IMR-90 (cell line): ENCODE results near the gene PRDM2. TPM values are rescaled to one million over a fixed set of nuclear protein-coding genes. Genes with fewer than 3 reads are reported as not detected.

Source experiments
- ATAC-seq: fragments of 200-7000 bp; cut with Tn5 transposase; 2 replicates; pipeline ENCODE4 v1.9.1; 2020; ENCODE audit warnings: low read depth, mild to moderate bottlenecking, moderate library complexity
- BruUV-seq: library from RNA; stranded (reverse); fragments of 400-500 nt; replicated peaks from 2 replicates; lab custom pipeline; 2021; lab: Mats Ljungman, UMichigan
- CTCF ChIA-PET: fragments of 300-600 bp; formaldehyde crosslinking; extraction: SDS; loops from one replicate; lab custom pipeline; 2021; ENCODE audit warnings: antibody characterized with exemption; lab: Yijun Ruan, JAX
- POLR2A ChIA-PET: fragments of 300-600 bp; sonication (Branson Sonifier 250); formaldehyde crosslinking; loops from one replicate; lab custom pipeline; 2022; ENCODE audit warnings: antibody characterized with exemption; ENCODE audit not compliant: unreplicated experiment; lab: Charles Lee
- DNase-seq: peaks from one replicate; pipeline ENCODE4 v3.0.0; 2013
- H2AFZ ChIP-seq: replicated peaks from 2 replicates; pipeline ENCODE3; 2013; ENCODE audit warnings: low read length, mild to moderate bottlenecking; ENCODE audit not compliant: poor library complexity
- H2AK5ac ChIP-seq: 2 replicates; pipeline ENCODE4 v1.6.1; 2013; ENCODE audit warnings: low read depth, low read length, inconsistent platforms
- H2AK9ac ChIP-seq: replicated peaks from 2 replicates; pipeline ENCODE3; 2013; ENCODE audit warnings: mild to moderate bottlenecking, low read depth, low read length, moderate library complexity; ENCODE audit not compliant: poor library complexity
- H2BK120ac ChIP-seq: 2 replicates; pipeline ENCODE4 v1.6.1; 2013; ENCODE audit warnings: low read depth, low read length, inconsistent platforms
- H2BK15ac ChIP-seq: 3 replicates; pipeline ENCODE4 v1.6.1; 2013; ENCODE audit warnings: low read depth, low read length, inconsistent platforms
- H2BK20ac ChIP-seq: 2 replicates; pipeline ENCODE4 v1.6.1; 2013; ENCODE audit warnings: low read depth, mild to moderate bottlenecking, inconsistent platforms, low read length, moderate library complexity
- H2BK5ac ChIP-seq: 2 replicates; pipeline ENCODE4 v1.6.1; 2013; ENCODE audit warnings: mild to moderate bottlenecking, low read depth, low read length, inconsistent platforms; ENCODE audit not compliant: poor library complexity, severe bottlenecking
- H3K14ac ChIP-seq: replicated peaks from 2 replicates; pipeline ENCODE4 v1.6.1; 2013; ENCODE audit warnings: low read depth, low read length, inconsistent platforms
- H3K18ac ChIP-seq: 2 replicates; pipeline ENCODE4 v1.6.1; 2013; ENCODE audit warnings: low read depth, low read length, control low read depth
- H3K23ac ChIP-seq: 2 replicates; pipeline ENCODE4 v1.6.1; 2013; ENCODE audit warnings: low read depth, low read length, inconsistent platforms
- H3K27ac ChIP-seq: 2 replicates; pipeline ENCODE4 v1.5.1; 2013; ENCODE audit warnings: mild to moderate bottlenecking, control low read depth, low read length; ENCODE audit not compliant: insufficient read depth
- H3K27me3 ChIP-seq: 2 replicates; pipeline ENCODE4 v1.6.1; 2013; ENCODE audit warnings: low read length; ENCODE audit not compliant: control insufficient read depth, insufficient read depth
- H3K36me3 ChIP-seq: 2 replicates; pipeline ENCODE4 v1.6.1; 2013; ENCODE audit warnings: low read length, mixed read lengths; ENCODE audit not compliant: control insufficient read depth, insufficient read depth
- H3K4ac ChIP-seq: 2 replicates; pipeline ENCODE4 v1.6.1; 2013; ENCODE audit warnings: low read depth, low read length, inconsistent platforms
- H3K4me1 ChIP-seq: 2 replicates; pipeline ENCODE4 v1.6.1; 2013; ENCODE audit warnings: low read length, mixed read lengths; ENCODE audit not compliant: control insufficient read depth, insufficient read depth
- H3K4me2 ChIP-seq: 2 replicates; pipeline ENCODE4 v1.6.1; 2013; ENCODE audit warnings: low read depth, mild to moderate bottlenecking, control low read depth, low read length, moderate library complexity
- H3K4me3 ChIP-seq: 2 replicates; pipeline ENCODE4 v1.5.1; 2013; ENCODE audit warnings: low read depth, mild to moderate bottlenecking, control low read depth, low read length, moderate library complexity; ENCODE audit not compliant: insufficient read depth
- H3K56ac ChIP-seq: 2 replicates; pipeline ENCODE4 v1.6.1; 2013; ENCODE audit warnings: low read length, inconsistent platforms; ENCODE audit not compliant: insufficient read depth; ENCODE audit errors: extremely low read depth
- H3K79me1 ChIP-seq, 2 experiments: 2 replicates each; pipeline ENCODE4 v1.6.1; 2013; ENCODE audit warnings: low read length in 2 of 2, inconsistent platforms in 1 of 2, low read depth in 1 of 2
- H3K9ac ChIP-seq: 2 replicates; pipeline ENCODE4 v1.6.1; 2013; ENCODE audit warnings: low read depth, low read length, control low read depth
- H3K9me1 ChIP-seq: 2 replicates; pipeline ENCODE4 v1.6.1; 2013; ENCODE audit warnings: low read length, inconsistent platforms; ENCODE audit not compliant: insufficient read depth
- H3K9me3 ChIP-seq: 2 replicates; pipeline ENCODE4 v1.6.1; 2013; ENCODE audit warnings: low read length; ENCODE audit not compliant: control insufficient read depth, insufficient read depth
- H4K20me1 ChIP-seq: 2 replicates; pipeline ENCODE4 v1.6.1; 2013; ENCODE audit warnings: low read length, inconsistent platforms; ENCODE audit not compliant: insufficient read depth
- H4K5ac ChIP-seq: 2 replicates; pipeline ENCODE4 v1.6.1; 2013; ENCODE audit warnings: mild to moderate bottlenecking, low read depth, low read length, control low read depth
- H4K8ac ChIP-seq, 2 experiments: 2 replicates each; pipeline ENCODE4 v1.6.1; 2013; ENCODE audit warnings: low read depth in 2 of 2, low read length in 2 of 2, control low read depth in 1 of 2, inconsistent platforms in 1 of 2
- H4K91ac ChIP-seq: 2 replicates; pipeline ENCODE4 v1.6.1; 2013; ENCODE audit warnings: low read depth, low read length, inconsistent platforms; ENCODE audit not compliant: insufficient read depth
- BHLHE40 ChIP-seq: fragments of 150-350 bp; IDR thresholded peaks from 2 replicates; pipeline ENCODE4 v1.6.1; 2016; ENCODE audit warnings: mild to moderate bottlenecking, low read depth, low read length
- CEBPB ChIP-seq: IDR thresholded peaks from 2 replicates; pipeline ENCODE4 v1.6.1; 2012; ENCODE audit warnings: low read depth, low read length, improper control_type of control experiment
- CHD1 ChIP-seq: IDR thresholded peaks from 2 replicates; pipeline ENCODE4 v1.6.1; 2012; ENCODE audit warnings: low read depth, low read length, improper control_type of control experiment
- MAFK ChIP-seq: IDR thresholded peaks from 2 replicates; pipeline ENCODE4 v1.6.1; 2012; ENCODE audit warnings: low read depth, low read length, improper control_type of control experiment
- NFE2L2 ChIP-seq: fragments of 150-350 bp; IDR thresholded peaks from 2 replicates; pipeline ENCODE4 v1.6.1; 2016; ENCODE audit warnings: low read depth, mild to moderate bottlenecking, low read length
- POLR2A ChIP-seq: IDR thresholded peaks from 2 replicates; pipeline ENCODE4 v1.6.1; 2012; ENCODE audit warnings: mild to moderate bottlenecking, low read depth, low read length
- RAD21 ChIP-seq: IDR thresholded peaks from 2 replicates; pipeline ENCODE4 v1.6.1; 2012; ENCODE audit warnings: low read length, improper control_type of control experiment
- RCOR1 ChIP-seq: IDR thresholded peaks from 2 replicates; pipeline ENCODE4 v1.6.1; 2012; ENCODE audit warnings: mild to moderate bottlenecking, low read length, improper control_type of control experiment; ENCODE audit not compliant: insufficient replicate concordance
- RFX5 ChIP-seq: IDR thresholded peaks from 2 replicates; pipeline ENCODE4 v1.8.0; 2012; ENCODE audit warnings: low read depth, mild to moderate bottlenecking, low read length, moderate library complexity
- SMC3 ChIP-seq: fragments of 150-350 bp; IDR thresholded peaks from 2 replicates; pipeline ENCODE4 v1.6.1; 2016; ENCODE audit warnings: low read depth, mild to moderate bottlenecking, antibody characterized with exemption, low read length, moderate library complexity
- WGBS, 2 experiments: methylation state at CpG; one replicate each; pipeline versions ENCODE4 v1.1.5 to v1.1.7; 2013; ENCODE audit warnings: missing lambda C conversion rate in 2 of 2; ENCODE audit not compliant: insufficient read length in 1 of 2; ENCODE audit errors: extremely low coverage in 2 of 2; 5-methylcytosine and 5-hydroxymethylcytosine counted together
- dilution Hi-C: fragments of 300-500 bp; cut with HindIII; formaldehyde crosslinking; loops from one replicate; pipeline ENCODE4 v1.14.3; 2018; ENCODE audit warnings: low sequenced_read_pairs; ENCODE audit not compliant: unreplicated experiment
- in situ Hi-C: fragments of 300-500 bp; cut with MboI; formaldehyde crosslinking; loops from 3 replicates; pipeline ENCODE4 v1.14.3; 2019; ENCODE audit warnings: low sequenced_read_pairs, inconsistent platforms, mixed read lengths
- intact Hi-C: fragments of 100-400 bp; cut with micrococcal nuclease; formaldehyde crosslinking; loops from 2 replicates; pipeline ENCODE4 v1.10.0; 2022
- polyA plus RNA-seq, 3 experiments: library from polyadenylated mRNA; depleted of rRNA; stranded (reverse); fragments of >200 nt; gene quantifications; 2 replicates each; pipeline ENCODE4 v1.2.3, GENCODE V29; 2012; ENCODE audit warnings: low replicate concordance in 1 of 3
- total RNA-seq: library from RNA; depleted of rRNA; stranded (reverse); fragments of >200 nt; gene quantifications from 2 replicates; pipeline ENCODE4 v1.2.3, GENCODE V29; 2012
- TF ChIP-seq, protein P1 (sequence below): conservative IDR thresholded peaks from 2 replicates; pipeline ENCODE4 v1.5.1; 2012; ENCODE audit warnings: mild to moderate bottlenecking, low read depth, low read length, improper control_type of control experiment
- TF ChIP-seq, protein P2 (sequence below): fragments of 150-350 bp; IDR thresholded peaks from 2 replicates; pipeline ENCODE4 v1.6.1; 2017; ENCODE audit warnings: mild to moderate bottlenecking, antibody characterized with exemption, low read length, low read depth

The PRDM2 gene
- total and polyA plus RNA-seq, 2 of the 4 experiments (the other 2 are of a cell fraction): 3.4 to 8.9 TPM

GRCh38 chr1:13666317-13666716, 33.7 kb upstream of the PRDM2 start:
- dilution Hi-C loops: no loop called here

More at GRCh38 chr1:13666317-13666716, 33.7 kb upstream of the PRDM2 start:
- Histone ChIP-seq H3K27me3 (no peaks in the 10 kb centered on the region), H2BK5ac (no peak overlapping the region), H4K91ac (no peak overlapping the region), H3K4me3 (no peak overlapping the region), H3K4me2 (no peak overlapping the region), H3K9me3 (no peaks in the 10 kb centered on the region), H3K23ac (no peak overlapping the region), H3K27ac (no peak overlapping the region), H2BK20ac (no peak overlapping the region), H3K4me1 (no peaks in the 10 kb centered on the region), H4K20me1 (no peaks in the 10 kb centered on the region), H3K36me3 (no peaks in the 10 kb centered on the region), H4K5ac (no peak overlapping the region), H3K18ac (no peak overlapping the region), H3K9me1 (no peaks in the 10 kb centered on the region), H2AK9ac (no peak overlapping the region), H2AK5ac (no peak overlapping the region), H4K8ac (no peak overlapping the region), H3K9ac (no peak overlapping the region), H2AFZ (no peak overlapping the region), H3K4ac (no peak overlapping the region), H2BK15ac (no peak overlapping the region), H3K56ac (no peak overlapping the region), H3K14ac (no peak overlapping the region), H3K79me1 (no peaks in the 10 kb centered on the region), H2BK120ac (no peak overlapping the region)
- in situ Hi-C loops: loop anchor here (5.0 kb wide), 1 partner anchor 291 kb away; no protein-coding TSS in a partner anchor
- no TSS peak for BruUV-seq
- POLR2A ChIA-PET: no interaction called here
- CTCF ChIA-PET: no interaction called here
- ATAC-seq: no peak
- TF ChIP-seq RFX5 (no peak), CHD1 (no peak), MAFK (no peak), RCOR1 (no peak), POLR2A (no peak), RAD21 (no peak), NFE2L2 (no peak), CEBPB (no peak), BHLHE40 (no peak), SMC3 (no peak)
- TF ChIP-seq, protein P1, sequence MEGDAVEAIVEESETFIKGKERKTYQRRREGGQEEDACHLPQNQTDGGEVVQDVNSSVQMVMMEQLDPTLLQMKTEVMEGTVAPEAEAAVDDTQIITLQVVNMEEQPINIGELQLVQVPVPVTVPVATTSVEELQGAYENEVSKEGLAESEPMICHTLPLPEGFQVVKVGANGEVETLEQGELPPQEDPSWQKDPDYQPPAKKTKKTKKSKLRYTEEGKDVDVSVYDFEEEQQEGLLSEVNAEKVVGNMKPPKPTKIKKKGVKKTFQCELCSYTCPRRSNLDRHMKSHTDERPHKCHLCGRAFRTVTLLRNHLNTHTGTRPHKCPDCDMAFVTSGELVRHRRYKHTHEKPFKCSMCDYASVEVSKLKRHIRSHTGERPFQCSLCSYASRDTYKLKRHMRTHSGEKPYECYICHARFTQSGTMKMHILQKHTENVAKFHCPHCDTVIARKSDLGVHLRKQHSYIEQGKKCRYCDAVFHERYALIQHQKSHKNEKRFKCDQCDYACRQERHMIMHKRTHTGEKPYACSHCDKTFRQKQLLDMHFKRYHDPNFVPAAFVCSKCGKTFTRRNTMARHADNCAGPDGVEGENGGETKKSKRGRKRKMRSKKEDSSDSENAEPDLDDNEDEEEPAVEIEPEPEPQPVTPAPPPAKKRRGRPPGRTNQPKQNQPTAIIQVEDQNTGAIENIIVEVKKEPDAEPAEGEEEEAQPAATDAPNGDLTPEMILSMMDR: no peak
- TF ChIP-seq, protein P2, sequence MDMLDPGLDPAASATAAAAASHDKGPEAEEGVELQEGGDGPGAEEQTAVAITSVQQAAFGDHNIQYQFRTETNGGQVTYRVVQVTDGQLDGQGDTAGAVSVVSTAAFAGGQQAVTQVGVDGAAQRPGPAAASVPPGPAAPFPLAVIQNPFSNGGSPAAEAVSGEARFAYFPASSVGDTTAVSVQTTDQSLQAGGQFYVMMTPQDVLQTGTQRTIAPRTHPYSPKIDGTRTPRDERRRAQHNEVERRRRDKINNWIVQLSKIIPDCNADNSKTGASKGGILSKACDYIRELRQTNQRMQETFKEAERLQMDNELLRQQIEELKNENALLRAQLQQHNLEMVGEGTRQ: no peak
- intact Hi-C loops: no loop called here
- WGBS, 2 experiments: 43% methylated on average over 1 of the region's 5 CpGs; no CpG with 5 or more reads in 1 of the 2 experiments
- DNase-seq: no peak
